NCI-H1694 treated with DMSO at 0.1 percent for 48 hours (cell line): ENCODE results near the gene ODC1.
"Not testable (repeated sequence)": the region's sequence is repeated elsewhere in the genome, so short reads cannot be mapped to it uniquely, and the experiment has no call there.

Experiments used
- DNase-seq: peaks from one replicate; lab custom pipeline; 2025; lab: John Stamatoyannopoulos, UW

Gene ODC1

DNA sequence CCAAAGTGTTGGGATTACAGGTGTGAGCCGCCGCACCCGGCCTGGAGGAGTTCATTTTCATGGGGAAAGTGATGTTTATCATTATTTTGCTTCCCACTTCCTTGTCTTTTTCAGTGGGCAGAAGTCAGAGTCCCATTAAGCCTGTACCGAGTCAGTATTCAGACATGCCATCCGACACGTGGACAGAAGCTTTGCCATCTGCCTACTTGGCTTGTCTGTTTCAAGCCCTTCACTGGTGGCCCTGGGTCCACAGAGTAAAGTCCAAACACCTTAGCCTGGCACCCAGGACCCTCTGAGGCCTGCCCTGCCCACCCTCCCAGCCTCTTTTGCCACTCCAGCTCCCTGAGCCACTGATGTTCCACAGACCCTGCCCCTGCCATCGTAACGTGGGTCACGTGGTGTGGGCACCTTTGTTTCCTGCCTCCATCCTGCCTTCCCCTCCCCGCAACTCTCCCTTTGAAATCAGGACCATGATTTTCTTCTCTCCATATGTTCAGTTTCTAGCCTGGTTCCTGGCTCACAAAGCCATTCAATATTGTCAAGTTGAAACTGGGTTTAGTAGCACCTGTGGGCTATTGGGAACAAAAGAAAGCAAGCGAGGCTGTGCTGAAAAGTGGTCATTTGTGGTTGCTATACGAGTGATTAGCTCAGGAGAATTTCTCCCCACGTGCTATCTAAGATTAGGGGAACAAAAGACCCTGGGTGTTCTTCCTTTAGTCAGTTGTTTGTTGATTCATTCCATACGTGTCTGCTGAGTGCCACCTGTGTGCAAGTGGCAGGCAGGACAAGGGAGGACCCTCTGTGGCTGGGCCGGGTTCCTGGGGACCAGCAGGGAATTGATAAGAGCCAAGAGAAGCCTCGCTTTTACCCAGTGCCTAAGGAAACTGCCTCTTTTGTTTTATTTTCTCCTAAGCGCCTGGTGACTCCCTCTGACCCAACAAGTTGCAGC is 5.1 kb upstream of the ODC1 start:
- DNase-seq = peak; percentile 22

DNA sequence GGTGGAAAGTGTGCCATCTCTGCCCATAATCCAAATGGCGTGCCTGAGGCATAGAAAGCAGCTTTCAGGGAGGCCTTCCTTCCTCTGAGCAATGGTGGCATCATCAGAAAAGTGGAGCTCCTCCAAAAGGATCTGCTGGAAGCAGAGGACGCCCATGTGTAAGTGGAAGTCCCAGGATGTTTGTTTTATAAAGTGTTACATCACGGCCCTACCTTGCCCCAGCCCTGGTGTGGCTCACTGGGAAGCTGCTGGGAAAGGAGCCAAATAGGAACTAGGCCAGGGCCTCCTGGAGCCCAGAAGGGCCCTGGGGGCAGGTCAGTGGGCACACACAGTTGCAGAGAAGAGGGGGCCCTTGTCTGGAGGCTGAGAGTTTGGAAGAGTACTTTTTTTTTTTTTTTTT is 4.2 kb upstream of the ODC1 start:
- DNase-seq = peak; percentile 21

DNA sequence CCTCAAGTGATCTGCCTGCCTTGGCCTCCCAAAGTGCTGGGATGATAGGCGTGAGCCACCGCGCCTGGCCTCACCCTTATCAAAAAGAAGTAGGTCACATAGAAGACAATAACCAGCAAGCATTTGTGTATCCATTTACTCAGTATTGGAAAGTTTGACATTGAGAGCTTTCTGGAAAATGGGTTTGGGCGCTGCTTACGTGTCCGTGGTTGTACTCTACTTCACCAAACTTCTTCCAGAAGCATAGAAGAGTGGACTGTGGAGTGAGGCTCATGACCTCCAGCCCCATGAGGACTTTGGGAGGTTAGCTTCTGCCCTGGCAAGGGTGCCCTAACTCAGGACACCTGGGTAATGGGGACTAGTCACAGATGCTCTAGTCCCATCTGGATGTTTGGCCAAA is 3.7 kb upstream of the ODC1 start:
- DNase-seq = no peak

DNA sequence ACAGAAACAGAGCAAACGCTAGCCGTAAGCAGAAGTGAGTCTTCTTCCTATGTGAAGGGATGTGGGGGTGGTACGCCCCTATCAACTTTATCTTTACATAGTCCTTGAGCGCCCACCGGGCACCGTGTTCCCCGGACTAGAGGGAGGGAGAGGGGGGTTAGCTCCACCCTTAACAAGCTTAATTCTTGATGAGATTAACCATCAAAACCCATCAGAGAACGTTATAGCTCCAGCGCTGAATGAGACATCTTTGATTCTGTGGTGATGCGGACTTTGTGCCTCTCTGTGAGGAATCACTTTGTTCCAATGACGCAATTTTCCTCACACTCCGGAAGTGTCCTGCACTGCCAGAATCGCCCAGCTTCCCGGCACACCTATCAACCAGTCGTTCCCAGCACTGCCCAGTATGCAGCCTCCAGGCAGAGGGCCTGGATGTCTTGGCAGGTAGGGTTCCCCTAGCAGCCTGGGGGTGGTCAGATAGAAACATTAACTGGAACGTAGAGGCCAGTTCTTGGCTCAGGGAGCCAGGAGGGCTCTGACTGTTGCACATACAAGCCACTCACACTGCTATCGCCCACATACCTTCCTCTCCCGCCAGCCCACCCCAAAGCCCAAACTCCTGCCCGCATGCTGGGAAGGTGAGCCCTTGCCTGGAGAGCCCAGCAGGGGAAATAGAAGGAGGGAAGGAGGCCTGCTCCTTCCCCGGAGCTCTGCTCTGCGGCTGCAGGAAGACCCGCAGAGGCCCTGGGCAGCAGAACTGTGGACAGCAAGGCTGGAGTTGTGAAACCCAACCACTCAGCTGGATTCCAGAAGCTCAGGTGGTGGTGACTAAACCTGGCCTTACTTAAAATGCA is 1.9 kb upstream of the ODC1 start:
- no peak for DNase-seq

DNA sequence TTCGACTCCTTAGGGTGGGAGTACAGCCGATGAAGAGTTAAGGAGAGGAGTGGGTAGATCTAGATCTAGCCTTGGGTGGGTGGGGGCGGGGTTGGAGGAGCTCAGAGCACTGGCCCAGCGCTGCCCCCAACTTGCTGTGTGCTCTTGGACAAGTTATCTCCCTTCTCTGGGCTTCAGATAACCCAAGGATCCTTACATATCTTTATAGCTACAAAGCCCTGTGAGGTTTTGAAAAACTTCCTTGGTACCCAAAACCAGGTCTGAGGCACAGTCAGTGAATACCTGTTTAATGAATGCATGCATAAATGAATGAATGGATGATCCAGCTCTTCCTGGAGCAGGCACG is 1.3 kb upstream of the ODC1 start:
- no peak for DNase-seq

DNA sequence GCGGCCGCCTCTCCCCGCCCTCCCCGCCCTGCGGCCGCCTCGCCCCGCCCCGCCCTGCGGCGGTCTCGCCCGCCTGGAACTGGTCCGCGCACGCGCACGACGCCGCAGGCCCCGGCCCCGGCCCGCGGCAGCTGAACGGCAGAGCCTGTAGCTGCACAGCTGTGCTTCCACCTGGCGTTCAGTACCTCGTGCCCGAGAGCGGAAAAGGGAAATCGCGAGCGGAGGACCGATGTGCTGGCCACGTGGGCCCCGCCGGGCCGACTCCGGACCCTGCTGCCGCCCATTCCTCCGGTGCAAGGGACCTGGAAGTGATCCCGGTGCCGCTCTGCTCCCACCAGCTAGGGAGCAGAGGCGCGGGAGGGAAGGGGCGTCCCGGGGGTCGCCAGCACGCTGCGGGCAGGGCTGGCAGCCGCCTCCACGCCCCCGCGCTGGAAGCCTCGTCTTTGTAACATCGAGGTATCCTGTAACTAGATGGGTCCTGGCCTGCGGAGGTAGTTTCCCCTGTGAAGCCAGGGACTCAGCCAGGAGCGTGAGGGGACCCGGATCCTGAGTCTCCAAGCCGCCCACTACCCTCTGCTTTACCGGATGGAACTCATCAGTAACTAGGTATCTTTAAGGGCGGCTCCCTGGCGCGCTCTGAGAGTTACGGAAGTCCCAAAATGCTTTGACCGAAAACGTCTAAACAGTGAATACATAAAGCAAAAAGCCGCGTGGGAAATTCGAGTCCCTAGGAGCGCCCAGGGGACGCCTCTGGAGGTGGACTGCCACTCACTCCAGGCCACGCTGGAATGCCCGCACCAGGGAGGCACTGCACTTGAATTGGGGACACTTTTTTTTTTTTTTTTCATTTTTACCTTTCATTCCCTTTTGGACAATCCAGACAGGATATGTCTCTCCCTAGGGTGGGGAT is 704 bp upstream of the ODC1 start:
- DNase-seq = peak; percentile 98

DNA sequence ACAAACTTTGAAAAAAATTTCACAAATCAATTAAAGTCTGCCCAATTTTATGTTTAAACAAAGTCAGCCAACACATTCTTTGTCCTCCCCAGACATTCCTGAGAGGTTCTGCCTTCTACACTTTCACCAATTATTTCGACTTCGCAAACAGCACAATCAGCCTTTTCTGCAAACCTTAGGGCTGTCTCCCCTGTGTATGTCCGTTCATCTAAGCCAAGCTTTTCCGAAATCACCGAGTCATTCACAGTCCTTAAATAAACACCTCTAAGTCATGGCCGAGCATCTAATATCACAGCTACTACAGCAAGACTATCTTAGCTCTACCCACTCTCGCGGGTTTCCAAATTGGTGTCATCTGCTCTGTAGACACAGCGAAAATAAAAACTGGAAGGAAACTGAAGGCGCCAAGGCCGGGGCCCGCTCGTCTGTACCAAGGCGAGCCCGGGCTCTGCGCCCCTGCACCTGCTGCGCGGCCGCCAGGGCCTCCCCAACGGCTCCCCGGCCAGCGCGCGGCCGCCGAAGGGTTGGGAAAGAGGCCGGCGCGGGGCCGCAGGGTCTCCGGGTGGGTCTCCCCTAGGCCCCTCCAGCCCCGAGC is 730 bp downstream of the ODC1 start:
- peak; percentile 55 for DNase-seq

DNA sequence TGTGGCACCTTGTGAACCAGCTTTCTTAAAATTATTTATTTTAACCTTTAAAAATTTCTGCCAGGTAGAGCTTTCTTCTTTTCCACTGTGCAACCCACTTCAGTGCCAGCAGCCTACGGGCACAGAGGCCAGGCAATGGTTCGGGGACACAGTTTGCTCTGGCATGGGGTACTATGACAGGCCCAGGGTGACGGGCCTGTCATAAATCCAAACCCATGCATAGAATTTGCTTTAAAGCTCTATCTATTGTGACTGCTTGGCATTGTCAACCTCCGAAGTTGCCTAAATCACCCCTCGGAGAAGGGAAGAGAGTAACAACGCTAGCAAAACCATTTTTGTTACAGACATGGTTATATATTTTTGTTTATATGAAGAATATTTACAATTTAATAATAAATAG is 1.5 kb downstream of the ODC1 start:
- DNase-seq = no peak

DNA sequence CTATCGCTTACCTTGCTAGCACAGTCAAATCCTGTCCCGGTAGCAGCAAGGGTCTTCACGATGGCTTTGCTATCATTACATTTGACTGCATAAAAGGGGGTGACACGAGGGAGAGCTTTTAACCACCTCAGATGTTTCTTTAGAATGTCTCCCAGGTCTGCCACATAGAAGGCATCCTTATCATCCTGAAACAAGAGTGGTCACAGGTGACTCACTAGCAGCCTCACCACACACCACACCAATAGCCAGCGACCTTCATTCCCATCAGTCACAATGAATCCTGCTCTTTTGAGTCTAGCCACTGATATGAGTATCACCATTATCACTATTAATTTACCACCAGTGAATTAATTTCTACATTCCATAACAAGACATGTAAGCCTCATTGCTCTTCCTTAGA is 3.7 kb downstream of the ODC1 start:
- DNase-seq = no peak

DNA sequence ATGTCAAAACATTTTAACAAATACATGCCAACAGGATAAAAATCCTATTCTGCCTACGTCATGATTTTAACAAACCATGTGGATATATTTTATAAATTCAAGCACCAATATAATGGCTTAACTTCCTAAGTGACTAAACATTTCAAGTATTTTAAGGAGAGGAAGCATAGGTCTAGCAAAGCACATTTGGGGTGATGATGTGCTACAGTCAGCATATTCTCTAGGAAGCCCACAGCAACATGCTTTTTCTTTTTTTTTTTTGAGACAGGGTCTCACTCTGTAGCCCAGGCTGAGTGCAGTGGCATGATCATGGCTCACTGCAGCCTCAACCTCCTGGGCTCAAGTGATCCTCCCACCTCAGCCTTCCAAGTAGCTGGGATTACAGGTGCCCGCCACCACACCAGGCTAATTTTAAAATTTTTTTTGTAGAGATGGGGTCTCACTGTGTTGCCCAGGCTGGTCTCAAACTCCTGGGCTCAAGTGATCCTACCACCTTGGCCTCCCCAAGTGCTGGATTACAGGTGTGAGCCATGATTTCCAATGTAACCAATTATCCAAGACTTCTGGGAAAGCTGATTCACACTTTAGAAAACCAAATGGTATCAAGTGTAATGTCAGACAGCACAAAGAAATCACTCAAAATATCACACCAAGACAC is 5.5 kb downstream of the ODC1 start:
- DNase-seq = not testable (repeated sequence)

DNA sequence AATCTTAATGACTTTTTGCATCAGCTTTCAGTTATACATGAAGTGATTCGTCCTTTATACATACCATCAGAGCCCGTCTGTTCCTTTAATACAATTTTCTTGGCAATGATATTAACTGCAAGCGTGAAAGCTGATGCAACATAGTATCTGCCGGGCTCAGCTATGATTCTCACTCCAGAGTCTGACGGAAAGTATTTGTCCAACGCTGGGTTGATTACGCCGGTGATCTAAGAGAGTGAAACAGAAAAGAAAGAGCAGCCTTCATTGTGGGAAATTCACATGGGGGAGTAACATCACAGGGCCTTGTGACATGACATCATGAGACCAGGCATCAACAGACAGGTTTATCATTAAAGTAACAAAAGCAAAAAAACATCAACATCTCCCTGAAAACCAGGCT is 6.2 kb downstream of the ODC1 start:
- no peak for DNase-seq

DNA sequence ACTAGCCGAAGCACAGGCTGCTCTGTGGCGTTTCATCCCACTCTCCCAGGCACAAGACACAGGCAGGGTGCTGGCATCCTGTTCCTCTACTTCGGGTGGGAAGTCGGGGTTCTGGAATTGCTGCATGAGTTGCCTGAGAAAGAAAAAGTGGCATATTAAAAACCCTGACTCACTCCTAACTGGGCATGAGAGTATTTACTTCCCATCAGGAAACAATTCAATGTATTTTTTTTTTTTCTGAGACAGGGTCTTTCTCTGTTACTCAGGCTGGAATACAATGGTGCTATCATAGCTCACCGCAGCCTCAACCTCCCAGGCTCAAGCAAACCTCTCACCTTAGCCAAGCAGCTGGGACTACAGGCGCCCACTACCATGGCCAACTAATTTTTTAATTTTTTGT is 7.4 kb downstream of the ODC1 start:
- DNase-seq = no peak

DNA sequence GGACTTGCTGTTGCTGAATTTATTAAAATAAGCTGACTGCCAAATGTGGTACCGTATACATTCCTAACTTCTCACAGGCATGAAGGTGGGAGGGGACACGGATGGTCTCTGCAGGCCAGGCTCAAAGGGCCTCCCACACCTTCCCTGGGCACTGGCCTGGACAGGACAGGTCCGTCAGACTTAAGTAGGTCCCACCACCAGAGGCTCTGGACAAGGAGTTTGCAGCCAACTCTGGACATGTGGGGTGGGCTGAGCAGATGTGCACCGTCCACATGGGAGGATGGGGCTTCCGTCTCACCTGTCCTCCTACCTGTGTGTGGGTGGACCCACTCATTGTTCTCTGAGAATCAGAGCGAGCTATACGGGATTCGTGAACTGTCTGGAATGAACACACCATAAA is 8.2 kb downstream of the ODC1 start:
- no peak for DNase-seq

DNA sequence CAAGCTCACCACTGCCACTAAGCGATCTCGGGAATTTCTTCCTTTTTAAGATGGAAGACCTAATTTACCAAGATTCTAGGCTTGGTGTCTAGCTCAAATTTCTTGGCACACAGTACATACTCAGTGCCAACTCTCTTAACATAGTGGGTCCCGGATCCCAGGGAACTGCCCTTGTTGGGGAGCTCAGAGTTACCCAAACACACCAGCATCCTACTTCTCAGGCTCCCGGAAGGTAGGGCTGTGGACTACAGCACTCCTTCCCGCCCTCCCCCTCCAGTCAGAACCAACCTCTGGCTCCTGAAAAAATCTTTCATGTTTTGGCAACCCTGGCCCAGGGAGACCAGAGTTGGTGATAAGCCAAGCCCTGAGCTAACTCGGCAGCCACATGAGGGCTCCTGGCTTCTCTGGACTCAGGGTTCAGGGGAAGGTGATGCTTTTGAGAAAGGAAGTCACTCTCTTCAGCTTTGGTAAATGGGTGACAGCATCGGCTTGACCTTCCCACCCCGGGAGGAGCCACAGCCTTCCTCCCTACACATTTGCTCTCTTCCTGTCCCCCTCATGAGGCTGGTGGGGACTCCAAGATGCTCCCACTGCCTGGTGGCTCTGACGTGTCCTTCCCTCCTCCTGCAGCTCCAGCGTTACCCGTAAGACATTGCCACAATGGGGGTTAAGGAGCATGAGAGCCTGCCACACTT is 8.8 kb downstream of the ODC1 start:
- DNase-seq = no peak

DNA sequence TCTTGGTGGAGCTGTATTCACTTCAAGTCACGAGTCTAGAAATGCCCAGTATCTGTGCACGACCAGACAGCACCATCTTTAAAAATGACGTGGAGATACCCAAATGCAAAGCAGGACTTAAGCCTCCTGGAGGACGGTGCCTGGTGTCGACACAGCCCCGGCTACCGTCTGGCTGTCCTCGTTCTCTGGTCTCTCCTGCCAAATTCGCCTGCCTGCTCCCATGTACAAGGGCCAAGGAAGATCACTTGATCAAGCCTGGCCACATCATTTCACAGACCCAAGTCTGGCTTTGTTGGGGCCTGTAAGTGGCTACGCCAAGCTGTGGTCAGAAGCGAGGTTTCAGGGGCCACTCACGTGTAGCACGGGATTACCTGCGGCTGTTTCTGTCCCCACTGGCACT is 9.4 kb downstream of the ODC1 start:
- no peak for DNase-seq

DNA sequence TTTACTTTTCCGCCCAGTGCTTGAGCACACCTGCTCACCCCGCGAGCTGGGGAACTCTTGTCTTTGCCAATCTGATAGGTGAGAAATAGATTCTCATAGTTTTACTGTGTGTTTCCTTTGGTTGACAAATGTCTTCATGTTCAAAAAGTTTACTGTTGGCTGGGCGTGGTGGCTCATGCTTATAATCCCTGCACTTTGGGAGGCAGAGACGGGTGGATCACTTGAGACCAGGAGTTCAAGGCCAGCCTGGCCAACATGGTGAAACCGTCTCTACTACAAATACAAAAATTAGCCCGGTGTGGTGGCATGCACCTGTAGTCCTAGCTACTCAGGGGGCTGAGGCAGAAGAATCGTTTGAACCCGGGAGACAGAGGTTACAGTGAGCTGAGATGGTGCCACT is 10.3 kb downstream of the ODC1 start:
- DNase-seq = no peak

DNA sequence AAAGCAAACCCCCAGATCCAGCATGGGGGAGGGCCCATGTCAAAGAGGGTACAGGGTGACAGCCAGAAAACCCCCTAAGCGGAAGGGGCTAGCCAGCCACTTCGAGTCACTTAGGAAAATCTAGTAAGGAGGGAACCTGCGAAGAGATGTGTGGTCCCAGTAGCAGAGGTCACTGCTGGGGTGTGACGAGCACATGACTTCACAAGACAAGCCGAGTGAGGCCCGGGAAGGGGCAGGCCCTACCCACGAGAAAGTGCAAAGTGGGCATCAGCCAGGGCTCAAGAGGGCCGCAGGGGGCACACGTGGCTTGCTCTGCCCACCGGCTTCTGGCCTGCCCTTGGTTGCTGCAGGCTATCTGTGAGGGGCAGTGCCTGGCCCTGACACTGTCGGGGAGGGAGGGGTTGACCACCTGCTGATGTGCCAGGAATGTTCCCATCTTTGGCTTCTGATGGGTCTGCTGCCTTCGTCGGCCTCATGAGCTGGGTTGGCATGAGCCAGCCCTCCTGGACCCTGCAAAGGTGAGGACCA is 11.5 kb downstream of the ODC1 start:
- DNase-seq = no peak

DNA sequence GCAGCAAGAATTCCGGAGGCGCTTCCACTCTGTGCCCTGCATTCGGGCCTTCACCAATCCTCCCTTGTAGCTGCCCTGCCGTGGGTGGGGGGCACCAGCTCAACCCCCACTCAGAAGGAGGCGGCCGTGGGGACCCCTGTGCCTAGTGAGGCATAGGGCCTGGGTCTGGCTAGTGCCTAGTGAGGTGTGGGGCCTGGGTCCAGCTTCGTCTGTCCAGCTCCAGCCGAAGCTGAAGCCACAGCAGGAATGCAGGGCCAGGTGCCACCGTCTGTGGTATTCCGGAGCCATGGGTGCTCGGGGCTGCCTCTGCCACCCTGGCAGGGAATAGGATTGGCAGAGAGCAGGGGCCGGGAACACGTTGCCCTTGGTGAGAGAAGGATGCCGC is 12.3 kb downstream of the ODC1 start:
- DNase-seq = no peak

DNA sequence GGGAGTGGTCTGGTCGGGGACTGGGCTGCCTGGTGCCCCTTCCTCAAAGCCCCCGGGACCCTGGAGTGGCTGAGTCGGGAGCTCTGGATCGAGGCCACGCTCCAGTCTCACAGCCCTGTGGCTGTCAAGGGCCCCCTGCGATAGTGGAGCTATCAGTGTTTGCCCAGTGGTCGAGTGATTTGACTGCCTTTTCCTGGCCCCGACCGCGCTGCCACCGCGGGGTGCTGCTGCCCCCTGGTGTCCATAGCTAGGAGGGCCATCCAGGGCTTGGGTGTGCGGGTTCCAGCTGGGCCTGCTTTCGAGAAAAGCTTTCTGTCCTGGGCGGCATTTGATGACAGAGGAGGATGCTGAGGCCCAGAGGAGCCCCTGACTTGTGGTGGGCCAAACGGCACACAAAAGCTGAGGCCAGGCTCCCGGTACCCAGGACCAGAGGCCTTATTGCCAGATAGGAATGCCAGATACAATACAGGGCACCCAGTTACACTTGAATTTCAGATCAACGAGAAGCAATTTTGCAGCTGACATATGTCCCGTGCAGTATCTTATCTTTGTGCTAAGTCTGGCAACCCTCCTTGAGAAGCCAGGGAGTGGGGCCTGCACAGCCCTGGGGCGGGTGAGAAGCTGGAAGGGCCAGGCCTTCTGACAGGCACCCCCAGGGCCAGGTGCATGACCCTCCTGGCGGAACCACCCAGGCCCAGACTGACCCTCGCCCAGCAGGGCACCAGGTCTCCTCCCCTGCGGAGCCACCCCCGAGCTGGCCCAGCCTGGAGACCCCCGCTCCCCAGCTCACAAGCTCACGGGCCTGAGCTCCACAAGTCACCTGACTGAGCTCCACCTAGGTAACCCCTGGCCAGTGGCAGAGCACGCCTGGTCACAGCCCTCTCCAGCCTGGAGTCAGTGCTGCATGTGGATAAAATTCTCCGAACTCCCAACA is 13.0 kb downstream of the ODC1 start:
- DNase-seq = peak; percentile 65
